ENCODE data around the gene CCDC127.
"Not testable (repeated sequence)": the region's sequence is repeated elsewhere in the genome, so short reads cannot be mapped to it uniquely, and the experiment has no call there.

GRCh38 chr5:241045-241669 is 23.2 kb upstream of the CCDC127 start:
- TF ChIP-seq CTCF, POLR2A, EP300 (IDR thresholded peaks at IDR 0.05): not testable (repeated sequence)
